NCI-H526 treated with DMSO at 0.1 percent for 48 hours (cell line): ENCODE data around the gene SETD2.

Source experiments
- DNase-seq: peaks from one replicate; lab custom pipeline; 2025; lab: John Stamatoyannopoulos, UW

SETD2 gene

GRCh38 chr3:46998121-46998851 is 165.6 kb downstream of the SETD2 start:
- peak; percentile 2 for DNase-seq

DNA sequence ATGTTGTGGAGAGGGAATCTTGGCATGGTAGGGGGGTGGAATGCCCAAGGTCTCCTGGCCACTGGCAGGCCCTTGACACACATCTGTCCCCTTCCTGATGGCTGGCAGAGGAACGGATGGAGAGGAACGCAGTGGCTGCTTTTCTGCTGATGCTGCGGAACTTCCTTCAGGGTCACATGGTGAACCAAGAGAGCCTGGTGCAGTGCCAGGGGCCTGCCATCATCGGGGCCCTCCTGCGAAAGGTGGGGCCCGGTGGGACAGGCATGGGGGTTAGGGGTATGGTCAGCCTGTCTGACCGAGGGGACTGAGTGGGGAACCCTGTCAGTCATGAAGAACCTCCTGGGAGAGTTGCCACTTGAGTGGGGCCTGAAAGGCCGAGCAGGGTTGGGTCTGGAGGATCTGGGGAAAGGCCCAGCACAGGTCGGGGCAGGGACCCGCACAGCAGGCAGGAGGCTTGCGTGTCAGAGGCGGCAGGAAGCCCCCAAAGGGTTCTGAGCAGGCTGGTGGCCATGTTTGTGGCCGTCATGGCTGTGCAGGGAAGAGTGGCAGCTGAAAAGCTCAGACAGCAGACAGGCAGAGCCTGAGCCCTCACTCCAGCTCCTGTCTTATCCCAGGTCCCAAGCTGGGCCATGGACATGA is 166.3 kb downstream of the SETD2 start:
- no peak for DNase-seq

DNA sequence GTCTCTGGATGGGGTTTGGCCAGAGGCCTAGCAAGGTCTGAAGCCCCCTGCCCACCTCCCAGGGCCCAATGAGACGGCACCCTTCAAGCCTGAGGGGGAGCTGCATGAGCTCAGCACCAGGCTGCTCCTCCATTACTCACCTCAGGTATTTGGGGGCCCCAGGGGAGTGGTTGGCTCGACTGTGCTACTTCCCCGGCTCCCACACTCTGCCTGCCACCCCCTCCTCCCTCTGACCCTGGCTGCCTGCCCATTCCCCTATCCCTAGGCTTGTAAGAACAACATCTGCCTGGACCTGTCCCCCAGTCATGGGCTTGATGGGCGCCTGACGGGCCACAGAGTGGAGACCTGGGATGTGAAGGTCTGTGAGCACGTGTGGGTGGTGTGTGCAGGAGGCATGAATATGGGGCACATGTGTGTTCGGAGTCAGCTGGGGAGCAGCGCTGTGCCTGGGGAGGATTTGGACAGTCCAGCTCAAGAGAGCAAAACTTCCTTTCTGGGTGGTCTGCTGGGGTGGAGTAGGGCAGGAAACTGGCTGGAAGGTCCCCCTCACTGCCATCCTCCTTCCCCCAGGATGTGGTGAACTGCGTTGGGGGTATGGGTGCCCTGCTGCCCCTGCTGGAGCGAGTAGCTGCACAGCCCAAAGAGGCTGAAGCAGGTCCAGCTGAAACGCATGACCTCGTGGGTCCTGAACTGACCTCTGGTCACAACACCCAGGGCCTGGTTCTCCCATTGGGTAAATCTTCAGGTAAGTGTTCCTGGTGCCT is 167.0 kb downstream of the SETD2 start:
- DNase-seq = no peak

- no peak for DNase-seq
Observed at GRCh38 chr3:46995901-46996562, 167.9 kb downstream of the SETD2 start.

- DNase-seq = no peak
Observed at GRCh38 chr3:46994801-46995731, 168.8 kb downstream of the SETD2 start.

- DNase-seq = no peak
Observed at GRCh38 chr3:46993986-46994385, 169.9 kb downstream of the SETD2 start.

- no peak for DNase-seq
Observed at GRCh38 chr3:46993292-46993691, 170.6 kb downstream of the SETD2 start.

DNA sequence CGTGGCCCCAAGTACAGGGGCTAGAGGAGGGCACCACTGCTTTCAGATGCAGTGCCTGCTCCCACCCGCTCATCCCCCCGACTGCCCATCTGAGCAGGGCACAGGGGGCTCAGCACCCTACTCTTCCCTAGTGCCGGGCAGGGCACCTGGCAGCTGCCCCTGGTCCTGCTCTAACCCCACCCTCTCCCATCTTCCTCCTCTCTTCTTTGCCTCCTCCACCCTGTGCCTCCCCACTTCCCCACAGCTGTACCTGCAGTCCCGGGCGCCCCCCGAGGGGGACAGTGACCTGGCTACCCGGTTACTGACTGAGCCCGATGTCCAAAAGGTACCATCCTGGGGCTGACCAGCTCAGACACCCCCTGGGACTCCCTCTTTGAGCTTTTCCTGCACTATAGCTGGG is 171.7 kb downstream of the SETD2 start:
- DNase-seq = no peak

GRCh38 chr3:46991406-46992165 is 172.3 kb downstream of the SETD2 start:
- no peak for DNase-seq

GRCh38 chr3:46990573-46991374 is 173.1 kb downstream of the SETD2 start:
- DNase-seq = no peak

GRCh38 chr3:46989146-46989810 is 174.6 kb downstream of the SETD2 start:
- no peak for DNase-seq

- DNase-seq = no peak
Observed at GRCh38 chr3:46988616-46989015, 175.3 kb downstream of the SETD2 start.

GRCh38 chr3:46987743-46988401 is 176.0 kb downstream of the SETD2 start:
- no peak for DNase-seq

DNA sequence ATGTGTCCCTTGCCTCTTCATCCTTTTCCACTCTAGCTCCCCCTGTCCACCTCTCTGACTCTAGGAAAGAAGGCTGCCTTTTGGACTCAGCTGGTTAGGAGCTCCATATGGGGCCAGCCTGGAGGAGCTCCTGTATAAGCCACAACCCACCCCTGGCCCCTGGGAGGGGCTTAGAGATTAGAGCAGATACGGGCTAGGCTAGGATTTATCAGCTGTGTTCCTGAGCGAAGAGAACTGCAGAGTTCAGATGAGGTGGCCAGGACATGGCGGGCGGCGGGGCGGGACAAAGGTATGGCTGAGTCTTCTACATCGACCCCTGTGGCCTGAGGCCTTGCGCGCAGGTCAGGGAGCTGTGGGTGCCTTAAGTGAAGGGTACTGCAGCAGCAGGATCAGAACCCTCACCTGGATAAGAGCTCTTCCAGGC is 176.6 kb downstream of the SETD2 start:
- no peak for DNase-seq

DNA sequence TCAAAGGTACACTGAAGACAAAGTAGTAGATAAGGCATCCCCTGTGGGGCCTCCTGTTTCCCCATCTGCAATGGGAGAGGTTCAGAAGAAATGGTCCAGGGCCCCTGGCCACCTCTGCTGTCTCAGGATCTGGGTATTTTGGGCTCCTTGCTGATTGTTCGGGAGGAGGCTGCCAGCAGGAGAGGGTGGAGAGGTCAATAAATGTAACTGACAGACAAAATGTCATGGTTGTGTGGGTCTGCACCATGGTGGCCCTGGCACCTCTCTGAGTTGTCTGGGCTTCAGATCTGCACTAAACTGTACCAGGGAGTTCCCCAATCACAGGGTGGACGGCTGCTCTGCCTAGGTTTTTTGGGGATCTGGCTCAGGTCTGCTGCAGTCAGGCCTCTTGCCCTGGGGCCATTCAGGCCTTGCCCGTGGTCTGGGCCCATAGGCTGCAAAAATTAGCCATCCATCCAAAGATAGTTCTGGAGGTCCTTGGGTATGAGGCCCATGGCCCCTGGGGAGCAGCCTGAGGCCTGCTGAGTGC is 177.1 kb downstream of the SETD2 start:
- DNase-seq = no peak

- DNase-seq = no peak
Observed at GRCh38 chr3:46986055-46986730, 177.7 kb downstream of the SETD2 start.

GRCh38 chr3:46985588-46985987 is 178.3 kb downstream of the SETD2 start:
- no peak for DNase-seq
